BLaER1 (cell line): ENCODE results near the gene LOC101059915.
"Not testable (repeated sequence)": the region's sequence is repeated elsewhere in the genome, so short reads cannot be mapped to it uniquely, and the experiment has no call there.

Experiments
- H3K27ac ChIP-seq: shearing (Covaris generic); formaldehyde crosslinking; 2 replicates; pipeline ENCODE4 v1.8.1; 2022
- H3K27me3 ChIP-seq: shearing (Covaris generic); formaldehyde crosslinking; 2 replicates; pipeline ENCODE4 v1.8.1; 2022
- H3K36me3 ChIP-seq: shearing (Covaris generic); formaldehyde crosslinking; 2 replicates; pipeline ENCODE4 v1.8.1; 2022
- H3K4me1 ChIP-seq: shearing (Covaris generic); formaldehyde crosslinking; 2 replicates; pipeline ENCODE4 v1.8.1; 2022
- H3K4me2 ChIP-seq: shearing (Covaris generic); formaldehyde crosslinking; 2 replicates; pipeline ENCODE4 v1.8.1; 2022
- H3K4me3 ChIP-seq: shearing (Covaris generic); formaldehyde crosslinking; 2 replicates; pipeline ENCODE4 v1.8.1; 2022
- H3K9ac ChIP-seq: shearing (Covaris generic); formaldehyde crosslinking; 2 replicates; pipeline ENCODE4 v1.8.1; 2022
- H3K9me3 ChIP-seq: shearing (Covaris generic); formaldehyde crosslinking; 2 replicates; pipeline ENCODE4 v1.8.1; 2022
- H4K20me1 ChIP-seq: shearing (Covaris generic); formaldehyde crosslinking; 2 replicates; pipeline ENCODE4 v1.8.1; 2022
- Cebpa-rat ChIP-seq: shearing (Covaris generic); IDR thresholded peaks from 2 replicates; pipeline ENCODE4 v1.8.1; 2022

Gene LOC101059915

DNA sequence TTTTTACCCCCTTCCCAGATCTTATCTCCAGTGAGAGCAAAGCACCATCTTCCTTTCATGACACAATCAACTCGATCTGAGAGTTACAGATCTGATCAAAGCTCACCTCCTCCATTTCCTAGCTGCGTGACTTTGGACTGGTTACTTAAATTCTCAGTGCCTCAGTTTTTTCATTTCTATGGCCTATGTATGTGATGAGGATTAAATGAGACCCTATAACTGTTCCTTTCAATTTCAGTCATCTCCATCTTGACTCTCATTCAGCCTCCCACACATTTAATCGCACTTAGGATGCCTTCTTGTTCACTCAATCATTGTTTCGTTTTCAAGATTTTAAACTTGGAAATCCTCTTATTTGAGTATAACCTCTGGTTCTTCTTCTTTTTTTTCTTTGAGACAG lies 28.9 kb upstream of the LOC101059915 start:
- Histone ChIP-seq H3K36me3 (no peaks in the 10 kb centered on the region), H3K27ac (no peak overlapping the region), H3K27me3 (peaks cover 62% of the 10 kb centered on the region), H3K4me2 (0 out of 2 replicates have a peak overlapping the region, but pooled peaks have one; percentile 61), H3K4me3 (no peak overlapping the region), H3K9ac (no peak overlapping the region), H4K20me1 (no peaks in the 10 kb centered on the region), H3K9me3 (peaks cover under 1% of the 10 kb centered on the region; the same call in 1 of the 2 replicates), H3K4me1 (peaks cover 32% of the 10 kb centered on the region)
- TF ChIP-seq Cebpa-rat: no peak

DNA sequence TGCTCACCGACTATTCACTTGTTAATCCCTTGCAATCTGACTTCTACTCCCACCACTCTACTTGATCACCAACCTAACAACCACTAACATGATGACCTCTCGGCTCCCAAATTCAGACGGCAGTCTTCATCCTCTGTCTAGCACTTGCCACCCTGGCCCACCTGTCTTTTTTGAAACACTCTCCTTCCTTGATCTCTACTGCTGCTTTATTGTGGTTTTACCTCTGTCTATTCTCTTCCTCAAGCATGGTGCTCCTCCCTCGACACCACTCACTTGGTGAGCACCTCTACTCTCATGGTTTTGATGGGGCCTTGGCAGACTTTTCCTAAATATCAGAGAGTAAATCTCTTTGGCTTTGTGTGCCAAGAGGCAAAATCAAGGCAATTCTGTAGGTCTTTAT lies 27.3 kb upstream of the LOC101059915 start:
- Histone ChIP-seq H3K9me3 (peaks cover 10% of the 10 kb centered on the region), H3K4me1 (peaks cover 29% of the 10 kb centered on the region), H3K36me3 (no peaks in the 10 kb centered on the region), H3K9ac (no peak overlapping the region), H3K27ac (no peak overlapping the region), H3K4me3 (no peak overlapping the region), H4K20me1 (no peaks in the 10 kb centered on the region), H3K4me2 (no peak overlapping the region), H3K27me3 (peaks cover 50% of the 10 kb centered on the region)
- TF ChIP-seq Cebpa-rat: no peak

GRCh38 chrX:71644406-71644805 lies 22.9 kb upstream of the LOC101059915 start:
- H3K27me3 ChIP-seq: peaks cover 19% of the 10 kb centered on the region
- H3K4me2 ChIP-seq, H3K27ac ChIP-seq, H3K4me3 ChIP-seq, H4K20me1 ChIP-seq, H3K9ac ChIP-seq, H3K36me3 ChIP-seq, H3K4me1 ChIP-seq: not testable (repeated sequence)
- peaks cover 28% of the 10 kb centered on the region for H3K9me3 ChIP-seq

DNA sequence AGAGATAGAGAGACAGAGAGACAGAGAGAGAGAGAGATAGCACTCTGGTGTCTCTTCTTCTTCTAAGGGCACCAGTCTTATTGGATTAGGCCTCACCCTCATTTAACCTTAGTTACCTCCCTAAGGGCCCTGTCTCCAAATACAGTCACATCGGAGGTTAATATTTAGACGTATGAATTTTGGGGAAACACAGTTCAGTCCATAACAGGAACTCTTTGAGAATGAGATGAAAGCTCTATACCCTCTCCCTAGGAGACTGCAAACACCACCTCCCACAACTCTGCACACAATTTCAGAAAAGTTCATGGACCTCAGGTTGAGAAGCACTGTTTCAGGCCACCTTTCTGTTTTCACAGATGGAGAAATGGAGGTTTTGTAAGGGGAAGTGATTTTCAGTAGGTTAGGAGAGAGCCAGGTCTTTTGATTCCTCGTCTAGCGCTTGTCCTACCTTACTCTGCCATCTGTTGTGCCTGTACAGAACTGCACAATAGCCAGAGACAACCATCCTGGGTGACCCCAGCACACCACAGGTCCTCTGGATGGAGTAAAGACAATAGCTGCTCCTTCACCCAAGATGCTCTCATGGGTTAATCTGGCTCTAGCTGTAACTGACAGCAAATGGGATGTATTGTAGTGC lies 16.9 kb upstream of the LOC101059915 start:
- H3K9me3 ChIP-seq: peaks cover 14% of the 10 kb centered on the region
- H3K27ac ChIP-seq: no peak overlapping the region
- no peaks in the 10 kb centered on the region for H4K20me1 ChIP-seq
- no peak overlapping the region for H3K4me2 ChIP-seq
- H3K27me3 ChIP-seq: peaks cover 15% of the 10 kb centered on the region; the same call in 1 of the 2 replicates
- peaks cover 7% of the 10 kb centered on the region; the same call in 1 of the 2 replicates for H3K4me1 ChIP-seq
- H3K4me3 ChIP-seq: no peak overlapping the region
- H3K36me3 ChIP-seq: no peaks in the 10 kb centered on the region
- no peak for TF ChIP-seq Cebpa-rat
- H3K9ac ChIP-seq: no peak overlapping the region

- H3K36me3 ChIP-seq: no peaks in the 10 kb centered on the region
- H3K27me3 ChIP-seq: peaks cover 31% of the 10 kb centered on the region
- H3K4me2 ChIP-seq: no peak overlapping the region
- no peaks in the 10 kb centered on the region; the same call in 1 of the 2 replicates for H3K9me3 ChIP-seq
- no peak overlapping the region for H3K9ac ChIP-seq
- H3K4me1 ChIP-seq: peaks cover 7% of the 10 kb centered on the region; the same call in 1 of the 2 replicates
- no peak overlapping the region for H3K27ac ChIP-seq
- H4K20me1 ChIP-seq: no peaks in the 10 kb centered on the region
- no peak overlapping the region for H3K4me3 ChIP-seq
- no peak for TF ChIP-seq Cebpa-rat
Observed at GRCh38 chrX:71652405-71652804, 14.9 kb upstream of the LOC101059915 start.

DNA sequence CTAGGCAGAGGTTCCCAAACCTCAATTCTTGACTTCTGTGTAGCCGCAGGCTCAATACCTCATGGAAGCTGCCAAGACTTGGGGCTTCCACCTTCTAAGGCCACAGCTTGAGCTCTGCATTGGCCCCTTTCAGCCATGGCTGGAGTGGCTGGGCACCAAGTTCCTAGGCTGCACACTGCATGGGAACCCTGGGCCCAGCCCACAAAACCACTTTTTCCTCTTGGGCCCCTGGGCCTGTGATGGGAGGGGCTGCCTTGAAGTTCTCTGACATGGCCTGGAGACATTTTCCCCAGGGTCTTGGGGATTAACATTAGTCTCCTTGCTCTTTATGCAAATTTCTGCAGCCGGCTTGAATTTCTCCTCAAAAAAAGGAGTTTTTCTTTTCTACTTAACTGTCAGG lies 14.0 kb upstream of the LOC101059915 start:
- H3K27ac ChIP-seq: no peak overlapping the region
- no peaks in the 10 kb centered on the region for H3K36me3 ChIP-seq
- H3K27me3 ChIP-seq: peaks cover 41% of the 10 kb centered on the region
- H3K9ac ChIP-seq: no peak overlapping the region
- no peak overlapping the region for H3K4me2 ChIP-seq
- H3K9me3 ChIP-seq: no peaks in the 10 kb centered on the region
- no peak for TF ChIP-seq Cebpa-rat
- H3K4me1 ChIP-seq: peaks cover 7% of the 10 kb centered on the region; the same call in 1 of the 2 replicates
- no peaks in the 10 kb centered on the region for H4K20me1 ChIP-seq
- no peak overlapping the region for H3K4me3 ChIP-seq

DNA sequence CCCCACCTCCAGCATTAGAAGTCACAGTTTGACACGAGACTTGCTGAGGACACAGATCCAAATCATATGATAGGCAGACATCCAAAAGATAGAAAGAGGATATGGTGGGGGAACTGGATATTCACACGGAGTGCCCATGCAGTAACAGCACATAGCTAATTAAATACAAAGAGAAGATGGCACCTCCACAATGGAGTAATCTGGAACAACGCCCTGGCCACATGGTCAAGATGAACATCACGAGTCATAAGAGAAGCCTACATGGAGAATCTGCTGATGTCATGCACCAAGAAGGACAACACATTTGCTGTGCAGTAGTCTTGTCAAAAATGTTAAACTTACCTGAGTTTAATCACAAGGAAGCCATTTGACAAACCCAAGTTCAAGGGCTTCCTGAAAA lies 10.1 kb upstream of the LOC101059915 start:
- no peak overlapping the region for H3K27ac ChIP-seq
- H3K9me3 ChIP-seq: no peaks in the 10 kb centered on the region
- no peak overlapping the region for H3K9ac ChIP-seq
- H3K36me3 ChIP-seq: no peaks in the 10 kb centered on the region
- H3K4me2 ChIP-seq: no peak overlapping the region
- no peak overlapping the region for H3K4me3 ChIP-seq
- no peak for TF ChIP-seq Cebpa-rat
- peaks cover 12% of the 10 kb centered on the region for H3K4me1 ChIP-seq
- H4K20me1 ChIP-seq: peaks cover 27% of the 10 kb centered on the region
- H3K27me3 ChIP-seq: peaks cover 66% of the 10 kb centered on the region

DNA sequence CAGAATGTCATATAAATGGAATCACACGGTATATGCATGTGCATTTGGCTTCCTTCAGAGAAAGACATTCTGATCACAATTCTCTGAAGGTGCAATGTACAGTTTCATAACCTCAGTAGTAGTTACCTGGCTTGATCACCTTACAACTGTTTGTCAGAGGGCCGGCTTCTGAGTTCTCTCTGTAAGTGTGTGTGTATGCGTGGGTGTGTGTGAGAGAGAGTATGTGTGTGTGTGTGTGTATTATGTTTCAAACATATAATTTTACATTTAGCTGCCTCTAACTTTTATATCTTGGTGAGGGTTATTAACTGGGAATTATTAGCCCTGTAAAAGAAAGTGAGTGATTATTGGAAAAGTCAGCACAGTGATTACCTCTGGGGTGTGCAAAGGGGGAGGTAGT lies 8.0 kb upstream of the LOC101059915 start:
- H3K36me3 ChIP-seq: no peaks in the 10 kb centered on the region
- H3K9me3 ChIP-seq: no peaks in the 10 kb centered on the region
- H3K4me2 ChIP-seq: no peak overlapping the region
- H3K4me3 ChIP-seq: no peak overlapping the region
- no peak for TF ChIP-seq Cebpa-rat
- H3K27me3 ChIP-seq: peaks cover 81% of the 10 kb centered on the region
- no peak overlapping the region for H3K9ac ChIP-seq
- H3K27ac ChIP-seq: no peak overlapping the region
- peaks cover 44% of the 10 kb centered on the region for H4K20me1 ChIP-seq
- H3K4me1 ChIP-seq: peaks cover 11% of the 10 kb centered on the region

GRCh38 chrX:71659959-71660358 lies 7.4 kb upstream of the LOC101059915 start:
- TF ChIP-seq Cebpa-rat: no peak
- H3K9ac ChIP-seq: no peak overlapping the region
- H3K27me3 ChIP-seq: peaks cover 81% of the 10 kb centered on the region
- H4K20me1 ChIP-seq: peaks cover 47% of the 10 kb centered on the region
- H3K4me3 ChIP-seq: no peak overlapping the region
- no peaks in the 10 kb centered on the region for H3K36me3 ChIP-seq
- H3K4me1 ChIP-seq: peaks cover 11% of the 10 kb centered on the region
- H3K9me3 ChIP-seq: no peaks in the 10 kb centered on the region
- H3K27ac ChIP-seq: no peak overlapping the region
- H3K4me2 ChIP-seq: no peak overlapping the region

DNA sequence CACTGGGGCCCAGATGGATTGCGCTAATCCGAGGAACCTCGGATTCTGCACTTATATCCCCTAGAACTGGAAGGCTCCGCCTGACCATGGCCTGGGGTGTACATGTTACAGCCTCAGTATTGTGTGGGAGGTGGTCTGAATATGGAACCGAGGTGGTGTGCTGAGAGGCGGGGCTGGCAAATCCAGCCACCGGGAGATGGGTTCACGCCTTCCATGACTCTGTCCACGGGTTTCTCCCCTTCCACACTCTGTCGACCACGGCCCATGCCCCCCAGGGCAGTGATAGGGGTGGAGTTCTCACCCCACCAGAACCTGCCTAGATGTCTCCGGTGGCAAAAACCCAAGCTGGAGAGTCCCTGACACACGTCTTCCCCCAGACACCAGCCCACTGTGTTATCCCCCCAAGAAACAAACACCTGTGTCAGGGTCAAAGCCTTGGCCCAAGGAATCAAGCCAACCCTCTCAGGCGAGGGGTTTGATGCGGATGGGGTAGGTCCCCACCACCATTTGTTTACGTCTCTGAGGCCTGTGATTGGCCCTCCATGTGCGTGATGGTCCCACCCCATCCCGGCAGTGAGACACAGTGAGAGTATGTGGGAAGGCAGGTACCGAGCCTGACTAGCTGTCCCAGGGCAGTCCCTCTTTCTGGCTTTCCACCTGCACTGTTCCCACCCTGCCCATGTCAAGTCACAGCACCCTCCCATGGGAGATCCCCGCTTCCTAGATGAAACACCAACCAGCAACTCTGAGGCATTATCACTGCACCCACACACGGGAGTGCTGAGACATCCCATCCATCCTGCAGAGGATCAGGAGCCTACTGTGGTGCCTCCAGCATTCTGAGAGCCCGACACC lies 6.6 kb upstream of the LOC101059915 start:
- Histone ChIP-seq H3K36me3 (no peaks in the 10 kb centered on the region), H3K27me3 (peaks cover 89% of the 10 kb centered on the region), H3K9ac (no peak overlapping the region), H4K20me1 (peaks cover 52% of the 10 kb centered on the region), H3K27ac (no peak overlapping the region), H3K9me3 (no peaks in the 10 kb centered on the region), H3K4me3 (no peak overlapping the region), H3K4me1 (peaks cover 16% of the 10 kb centered on the region), H3K4me2 (no peak overlapping the region)
- TF ChIP-seq Cebpa-rat: no peak
